Limb (tissue), 2 donors: ENCODE measurements around the gene ETV6.

Experiments
- DNase-seq, 2 donors: peaks; one replicate each; pipeline ENCODE4 v3.0.0-alpha.2; 2016; ENCODE audit errors: extremely low spot score in 2 of 2

ETV6 gene

DNA sequence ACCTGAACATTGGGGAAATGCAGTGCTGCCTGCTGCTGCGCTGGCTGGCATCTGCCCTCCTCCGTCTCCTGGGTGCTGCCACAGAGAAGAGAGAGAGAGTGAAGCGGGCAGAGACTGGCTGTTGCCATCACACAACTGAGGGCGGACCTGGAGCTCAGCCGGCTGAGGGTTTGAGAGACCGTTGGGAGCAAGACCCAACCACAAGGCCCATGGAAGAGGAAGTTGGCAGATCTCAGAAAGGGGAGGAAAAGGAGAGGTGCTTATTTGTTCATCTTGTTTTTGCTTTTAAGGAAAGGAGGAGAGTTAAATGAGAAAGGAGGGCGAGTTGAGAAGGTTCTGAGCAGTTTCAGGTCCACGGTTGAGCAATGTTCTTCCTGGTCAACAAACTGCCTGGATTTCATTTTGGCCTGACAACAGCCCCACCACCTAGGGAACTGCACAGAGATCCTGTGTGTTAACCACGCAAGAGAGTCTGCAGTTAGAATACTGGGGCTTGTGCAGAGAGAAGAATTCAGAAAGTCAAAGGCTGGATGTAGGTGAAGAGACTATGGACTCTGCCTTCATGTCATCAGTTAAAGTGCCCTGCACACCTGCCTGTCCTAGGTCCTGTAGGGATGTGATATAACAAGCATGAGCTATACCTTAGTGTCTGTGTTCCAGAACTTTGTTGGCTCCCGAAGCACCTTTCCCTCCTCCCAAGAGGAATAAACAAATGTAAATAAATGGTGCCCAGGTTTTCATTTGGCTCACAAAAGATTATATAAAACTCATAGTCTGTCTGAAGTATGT is 124.6 kb downstream of the ETV6 start:
- no peak for DNase-seq

DNA sequence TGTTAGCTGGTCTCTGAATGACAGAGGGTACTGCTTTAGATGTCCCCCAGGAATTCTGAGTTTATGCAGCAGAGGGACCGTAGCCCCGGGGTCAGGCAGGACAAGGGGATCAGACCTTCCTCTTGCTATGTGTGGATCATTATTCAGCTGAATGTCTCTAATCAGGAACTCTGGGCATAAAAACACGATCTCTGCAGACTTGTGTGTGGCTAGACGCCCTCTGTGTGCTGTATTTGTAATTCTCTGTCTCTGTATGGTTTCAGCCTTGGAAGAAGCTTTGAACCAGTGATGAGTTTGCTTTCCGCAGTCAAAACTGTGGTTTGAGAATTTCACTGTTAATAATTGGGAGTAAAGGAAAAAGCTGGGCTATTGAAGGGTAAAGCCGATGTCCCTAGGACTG is 125.3 kb downstream of the ETV6 start:
- no peak for DNase-seq

DNA sequence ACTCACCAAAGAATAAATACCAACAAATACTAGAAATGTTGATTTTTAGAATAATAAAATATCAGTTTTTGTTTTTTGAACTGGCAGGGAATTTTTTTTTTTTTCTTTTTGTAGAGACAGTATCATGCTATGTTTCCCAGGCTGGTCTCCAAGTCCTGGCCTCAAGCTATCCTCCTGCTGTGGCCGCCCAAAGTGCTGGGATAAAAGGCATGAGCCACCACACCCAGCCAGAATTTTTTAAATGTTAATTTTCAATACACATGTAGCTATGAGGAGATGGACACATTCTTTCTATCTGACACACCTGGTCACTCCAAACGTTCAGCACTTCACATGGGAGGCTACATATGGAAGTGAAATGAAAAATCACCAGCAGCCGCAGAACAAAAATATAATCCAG is 126.8 kb downstream of the ETV6 start:
- no peak for DNase-seq

DNA sequence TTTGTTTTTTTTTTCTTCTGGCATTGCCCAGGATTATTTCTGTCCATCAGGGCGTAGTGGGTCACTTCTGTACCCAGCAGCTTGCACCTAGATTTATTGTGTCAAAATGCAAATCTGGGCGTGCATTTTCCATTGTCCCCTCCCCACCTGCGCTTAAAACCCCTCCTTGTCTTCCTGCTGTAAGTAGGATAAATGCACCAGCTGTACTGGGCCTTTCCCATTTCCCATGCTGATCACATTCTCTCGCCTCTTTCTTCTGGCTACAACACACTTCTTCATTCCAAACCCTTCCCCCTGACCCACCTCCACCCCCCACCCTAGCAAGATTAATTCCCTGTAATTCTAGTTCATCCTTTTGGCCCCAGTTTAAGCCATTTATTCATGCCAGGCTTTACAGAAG is 128.0 kb downstream of the ETV6 start:
- no peak for DNase-seq

DNA sequence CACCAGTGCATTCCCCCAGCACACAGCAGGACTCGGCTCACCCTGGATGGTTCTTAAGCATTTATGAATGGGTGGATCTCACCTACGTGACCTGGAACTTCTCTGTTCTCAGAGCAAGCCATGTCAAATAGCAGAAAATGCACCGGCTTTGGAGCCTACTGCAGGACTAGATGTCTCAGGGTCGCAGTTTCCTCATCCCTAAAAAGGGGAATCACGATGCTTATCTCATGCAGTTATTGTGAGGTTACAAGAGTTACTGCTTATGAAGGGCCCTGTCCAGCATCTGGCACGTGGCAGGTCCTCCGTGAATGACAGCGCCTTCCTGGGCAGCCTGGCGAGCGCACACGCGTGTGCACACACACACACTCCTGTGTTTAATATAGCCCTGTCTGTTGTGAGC is 128.5 kb downstream of the ETV6 start:
- no peak for DNase-seq

DNA sequence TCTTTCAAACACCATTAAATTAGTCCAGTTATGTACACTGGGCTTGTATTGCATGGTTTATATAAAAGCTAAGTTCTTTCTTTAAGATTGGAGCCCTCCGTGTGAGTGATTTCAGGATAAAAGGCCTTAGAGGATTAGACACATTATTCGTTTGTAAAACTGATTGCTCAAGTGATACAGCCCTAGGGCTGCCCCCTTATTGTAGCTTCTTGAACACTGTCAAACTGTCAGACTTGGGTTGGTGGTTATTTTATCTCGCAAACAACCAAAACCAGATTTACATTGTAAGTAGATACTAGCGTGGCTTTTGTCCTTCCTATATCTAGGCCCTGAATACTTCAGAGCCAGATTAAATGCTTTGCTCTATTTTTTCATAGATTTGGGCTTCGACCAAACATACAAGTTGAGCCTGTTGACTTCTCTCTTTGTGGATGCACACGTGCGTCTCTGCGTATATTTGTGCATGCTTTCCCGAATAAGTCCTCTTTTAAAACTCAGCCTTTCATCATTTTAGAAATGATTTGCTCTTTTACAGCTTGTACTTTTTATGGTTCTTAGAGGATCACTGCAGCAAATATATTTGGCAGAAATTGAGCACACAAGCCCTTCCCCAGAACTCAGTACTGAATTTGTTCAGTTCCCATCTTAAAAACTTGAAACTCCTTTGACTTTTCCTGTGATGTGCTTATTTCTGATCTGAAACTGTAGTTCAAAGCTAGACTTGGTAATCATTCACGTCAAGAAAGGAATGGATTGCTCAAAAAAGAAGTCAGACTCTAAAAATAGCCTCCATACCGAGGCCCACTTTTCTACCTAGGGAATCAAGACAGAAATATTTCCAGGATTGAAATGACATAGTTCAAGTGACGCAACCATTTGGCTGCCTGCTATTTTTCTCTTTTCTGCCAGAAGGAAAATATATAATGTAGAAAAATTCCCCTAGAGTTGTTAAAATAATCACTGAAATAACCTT is 129.5 kb downstream of the ETV6 start:
- DNase-seq = peak in 1 of 2 donors; percentile 77

DNA sequence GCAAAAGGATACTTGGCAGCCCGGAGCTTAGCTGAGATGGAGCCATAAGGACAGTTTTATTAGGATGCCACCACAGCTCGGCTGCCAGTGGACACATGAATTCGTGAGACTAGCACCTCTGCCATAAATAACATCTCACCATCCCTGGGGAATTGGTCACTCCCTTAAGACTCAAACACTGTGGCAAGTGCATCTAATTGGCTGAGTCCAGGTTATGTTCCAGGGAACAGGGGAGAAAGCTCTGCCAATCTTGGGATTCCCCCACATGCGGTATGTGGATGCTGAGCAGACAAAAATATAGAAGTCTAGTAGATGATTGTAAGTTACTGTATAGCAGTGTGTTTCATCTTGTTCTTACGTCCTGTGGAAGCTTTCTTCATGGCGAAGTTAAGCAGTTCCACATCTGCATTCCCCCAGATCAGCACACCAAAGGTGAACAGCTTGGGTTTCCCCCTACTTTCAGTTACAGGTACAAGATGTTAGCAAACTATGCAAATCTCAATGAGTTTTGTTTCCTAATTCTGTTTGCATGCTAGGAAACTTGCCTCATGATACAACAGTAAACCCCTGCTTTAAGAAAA is 131.1 kb downstream of the ETV6 start:
- DNase-seq = no peak

DNA sequence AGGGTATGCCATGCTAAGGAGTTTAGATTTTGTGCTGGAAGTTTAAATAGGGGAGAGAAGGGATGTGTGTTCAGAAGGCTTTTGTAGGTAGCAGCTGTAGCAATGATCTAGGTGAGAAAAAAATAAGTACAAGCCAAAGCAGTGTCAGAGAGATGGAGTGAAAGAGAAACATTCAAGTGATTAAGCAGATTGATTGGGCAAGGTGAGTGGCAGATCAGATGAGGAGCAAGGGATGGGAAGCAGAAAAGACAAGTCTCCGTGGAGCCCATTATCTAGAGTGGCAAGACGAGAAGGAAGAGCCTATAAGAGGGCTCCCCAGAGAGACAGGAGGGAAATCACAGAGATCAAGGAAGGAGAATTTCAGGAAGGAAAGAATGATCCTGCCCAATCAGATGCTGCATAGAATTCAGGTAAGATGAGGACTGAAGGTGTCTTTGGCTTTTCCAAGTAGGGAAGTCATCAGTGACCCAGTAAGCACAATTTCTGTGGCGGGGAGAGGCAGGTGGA is 133.5 kb downstream of the ETV6 start:
- DNase-seq = no peak

DNA sequence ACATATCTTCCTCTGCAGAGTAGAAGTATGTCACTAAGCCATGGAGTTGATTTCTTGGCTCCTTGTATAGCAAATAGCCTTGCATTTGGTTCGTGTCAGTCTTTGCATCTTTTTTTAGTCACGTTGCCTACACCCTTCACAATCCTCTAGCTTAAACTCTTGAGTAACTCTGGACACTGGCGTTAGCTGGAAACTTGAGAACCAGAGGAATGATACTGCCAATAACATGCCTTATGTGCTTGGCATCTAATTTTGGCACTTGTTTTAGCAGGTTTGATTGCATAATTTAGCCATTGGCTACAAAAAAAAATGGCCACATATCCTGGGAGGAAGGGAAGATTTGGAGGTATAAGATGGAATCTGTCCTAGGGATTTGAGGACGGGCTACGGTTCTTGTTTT is 136.2 kb downstream of the ETV6 start:
- no peak for DNase-seq

DNA sequence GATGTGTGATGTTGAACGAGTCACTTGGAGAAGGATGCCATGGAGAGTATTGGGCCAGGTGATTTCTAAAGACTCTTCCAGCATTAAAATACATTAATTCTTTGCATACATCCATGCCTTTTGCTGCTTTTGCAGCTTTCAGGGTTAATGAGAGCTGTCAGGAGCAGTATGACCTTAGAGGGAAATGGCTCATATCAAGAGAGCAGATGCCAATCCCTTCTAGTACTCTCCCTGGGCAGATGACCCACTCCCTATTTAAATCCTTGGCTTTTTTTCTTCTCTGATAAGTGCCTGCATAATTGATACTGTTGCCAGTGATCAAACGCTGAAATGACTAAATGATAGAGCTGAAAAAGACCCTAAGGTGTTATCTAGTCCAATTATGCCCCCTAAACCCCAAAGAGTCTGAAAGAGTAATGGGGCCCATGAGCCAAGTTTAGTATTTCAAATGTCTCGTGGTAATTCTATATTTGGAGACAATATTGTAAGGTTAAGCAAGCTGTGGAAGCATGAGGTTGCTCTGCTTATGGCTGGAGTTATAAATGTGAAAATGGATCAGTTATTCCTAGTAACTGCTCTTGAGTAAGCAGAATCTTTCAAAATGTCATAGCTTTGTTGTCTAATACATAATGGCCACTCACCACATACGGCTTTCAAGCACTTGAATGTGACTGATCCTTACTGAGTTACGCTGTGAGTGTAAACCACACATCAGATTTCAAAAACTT is 137.3 kb downstream of the ETV6 start:
- DNase-seq = no peak

DNA sequence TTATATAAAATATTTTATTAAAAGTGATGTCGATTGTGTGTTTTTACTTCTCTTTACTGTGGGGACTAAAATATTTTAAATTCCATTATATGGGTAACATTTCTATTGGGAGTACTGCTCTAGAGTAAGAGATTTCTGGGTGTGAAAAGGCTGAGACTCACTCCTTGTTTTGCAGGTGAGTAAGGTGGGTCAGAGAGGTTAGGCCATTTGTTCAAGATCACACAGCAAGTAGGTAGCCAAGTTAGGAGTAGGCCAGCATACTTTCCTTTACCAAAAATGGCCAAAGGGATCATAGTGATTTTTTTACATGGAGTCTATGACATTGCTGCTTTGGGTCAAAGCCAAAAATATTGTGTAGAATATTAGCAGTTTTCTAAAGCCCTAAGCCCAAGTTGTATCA is 138.0 kb downstream of the ETV6 start:
- DNase-seq = no peak

DNA sequence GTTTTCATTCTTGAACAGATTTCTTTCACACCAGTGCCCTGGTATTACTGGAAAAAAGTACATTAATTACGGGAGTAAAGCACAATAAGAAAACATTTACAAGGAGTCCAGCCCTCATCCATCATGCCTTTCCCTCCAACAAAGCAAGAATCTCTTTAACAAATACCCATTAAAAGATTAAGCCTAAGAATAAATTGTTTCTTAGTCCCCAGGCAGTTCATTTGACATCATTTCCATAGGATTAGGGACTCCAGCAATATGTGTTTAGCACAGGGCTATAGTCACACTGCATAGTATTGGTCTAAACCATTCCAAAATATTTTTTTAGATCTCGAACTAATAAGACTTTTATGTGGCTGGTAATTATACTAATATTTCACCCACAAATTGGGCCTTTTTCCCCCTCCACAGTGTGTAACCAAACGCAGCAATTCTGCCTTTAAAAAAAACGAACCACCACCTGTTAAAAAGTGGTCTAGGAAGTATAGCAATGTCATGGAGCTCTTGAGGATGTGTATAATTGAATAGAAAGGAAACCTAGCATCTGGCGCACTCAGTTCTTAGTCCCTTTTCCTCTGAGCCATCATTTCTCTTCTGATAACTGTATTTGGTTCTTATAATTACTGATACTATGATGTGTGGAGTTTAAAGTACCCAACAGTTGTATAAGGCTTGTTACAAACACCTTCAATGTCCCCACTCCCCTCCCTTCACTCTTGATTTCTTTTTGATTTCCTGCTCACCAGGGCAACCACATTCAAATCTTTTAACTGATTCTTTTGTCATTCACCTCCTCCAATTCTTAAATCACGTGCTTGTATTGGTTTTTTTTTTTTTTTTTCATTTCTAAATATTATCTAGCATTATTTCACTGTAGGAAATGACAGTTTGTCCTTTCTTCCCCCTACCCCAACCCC is 138.7 kb downstream of the ETV6 start:
- no peak for DNase-seq

DNA sequence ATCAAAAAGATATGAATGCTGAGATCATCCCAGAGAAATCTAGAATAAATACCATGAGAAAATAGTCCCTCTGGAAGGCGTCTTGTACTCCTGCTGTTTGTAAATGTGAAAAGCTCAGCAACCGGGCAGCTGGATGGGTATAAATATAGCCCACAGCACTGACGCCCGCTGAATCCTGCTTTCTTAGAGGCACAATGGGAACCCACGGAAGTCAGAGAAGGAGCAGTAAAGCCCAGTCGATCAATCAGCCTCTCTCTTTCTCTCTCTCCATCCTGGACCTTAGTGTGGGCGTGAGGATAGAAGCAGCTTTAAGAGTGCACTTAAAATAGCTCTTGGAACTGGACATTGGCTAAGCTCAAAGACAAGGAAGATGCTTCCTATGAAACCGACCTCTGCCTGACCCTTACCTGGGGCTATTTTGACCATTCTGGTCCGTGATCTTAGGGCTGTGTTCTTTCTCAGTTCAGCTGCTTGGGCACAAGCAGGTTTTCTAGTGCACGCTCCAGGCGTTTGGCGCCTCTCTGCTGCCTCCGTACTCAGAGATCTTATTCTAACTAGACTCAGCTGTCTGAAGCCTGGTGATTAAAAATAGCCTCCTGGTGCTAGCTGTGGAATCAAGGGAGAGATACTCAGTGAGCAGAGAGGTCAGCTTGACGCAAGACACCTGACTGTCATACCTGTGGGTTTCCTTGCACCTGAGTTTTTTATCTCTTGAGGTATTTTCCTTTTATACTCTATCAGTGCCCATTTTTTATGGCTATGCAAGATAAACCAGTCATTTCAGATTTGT is 144.6 kb downstream of the ETV6 start:
- no peak for DNase-seq

DNA sequence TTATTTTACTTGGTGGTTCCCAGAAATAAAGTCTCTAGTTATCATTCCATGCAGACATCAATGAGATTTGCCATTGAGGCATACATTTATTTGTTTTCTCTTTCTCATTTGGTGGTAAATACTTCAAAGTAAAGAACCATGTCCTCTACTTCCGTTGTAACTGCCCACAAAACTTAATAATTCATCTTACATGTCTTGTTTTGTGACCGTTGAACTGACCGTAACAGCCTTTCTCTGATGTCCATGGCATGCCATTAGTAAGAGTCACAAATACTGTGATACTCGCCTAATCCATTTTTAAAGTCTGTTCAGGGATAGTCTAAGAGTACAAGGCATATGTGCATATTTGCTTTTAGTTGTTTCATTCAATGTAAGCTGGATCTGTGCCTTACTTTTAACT is 145.3 kb downstream of the ETV6 start:
- DNase-seq = no peak

DNA sequence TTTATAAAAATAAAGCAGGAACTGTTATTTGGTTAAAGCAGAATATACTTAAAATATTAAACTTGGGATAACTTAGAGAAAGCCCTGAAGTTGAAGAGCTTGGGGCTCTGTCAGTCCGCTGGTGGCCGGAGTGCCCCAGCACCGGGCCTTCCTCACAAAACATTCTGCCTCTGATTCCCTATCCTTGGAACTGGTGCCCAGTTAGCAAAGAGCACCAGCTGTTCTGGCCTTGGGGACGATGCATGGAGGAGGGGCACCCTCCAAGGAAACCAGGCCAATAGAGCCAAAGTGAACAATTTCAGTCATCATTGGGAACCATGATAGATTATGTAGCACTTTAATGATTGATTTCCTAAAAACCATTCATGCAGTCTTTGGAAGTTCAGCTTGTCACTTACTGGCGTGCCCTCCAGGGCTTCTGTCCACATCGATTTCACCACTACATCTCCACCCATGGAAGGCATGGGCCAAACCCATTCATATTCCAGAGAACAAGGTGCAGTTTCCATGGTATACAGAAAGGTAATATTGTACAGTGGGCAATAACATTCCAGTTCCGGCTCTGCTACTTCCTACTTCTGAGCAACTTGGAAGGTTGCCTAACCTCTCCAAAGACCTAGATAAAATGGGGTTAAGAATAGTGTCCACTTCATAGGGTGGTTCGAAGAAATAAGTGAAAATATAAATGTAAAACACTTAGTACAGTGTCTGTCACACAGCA is 145.9 kb downstream of the ETV6 start:
- DNase-seq = no peak

DNA sequence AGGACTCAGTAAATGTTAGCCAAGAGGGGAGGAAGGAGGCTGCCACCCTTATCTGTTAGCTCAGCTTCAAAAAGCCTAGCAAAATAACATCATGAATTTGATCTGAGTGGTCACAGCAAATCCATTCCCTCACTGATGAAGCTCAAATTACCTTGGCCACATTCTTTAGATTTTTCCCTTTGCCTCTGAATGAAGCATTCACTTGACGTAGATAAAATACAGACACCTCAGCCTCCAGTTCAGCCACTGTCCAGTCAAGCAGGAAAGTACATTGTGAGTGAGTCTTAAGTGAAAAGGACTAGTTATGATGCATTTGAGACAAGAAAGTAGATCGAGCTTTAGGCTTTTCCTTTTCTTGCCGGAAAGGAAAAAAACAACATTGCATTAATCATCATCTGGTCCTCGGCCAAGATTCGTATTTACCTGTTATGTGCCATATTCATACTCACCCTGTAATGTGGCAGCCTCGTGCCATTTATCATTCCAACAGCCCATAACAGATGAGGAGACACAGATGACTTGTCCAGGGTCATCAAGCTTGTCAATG is 146.5 kb downstream of the ETV6 start:
- no peak for DNase-seq

DNA sequence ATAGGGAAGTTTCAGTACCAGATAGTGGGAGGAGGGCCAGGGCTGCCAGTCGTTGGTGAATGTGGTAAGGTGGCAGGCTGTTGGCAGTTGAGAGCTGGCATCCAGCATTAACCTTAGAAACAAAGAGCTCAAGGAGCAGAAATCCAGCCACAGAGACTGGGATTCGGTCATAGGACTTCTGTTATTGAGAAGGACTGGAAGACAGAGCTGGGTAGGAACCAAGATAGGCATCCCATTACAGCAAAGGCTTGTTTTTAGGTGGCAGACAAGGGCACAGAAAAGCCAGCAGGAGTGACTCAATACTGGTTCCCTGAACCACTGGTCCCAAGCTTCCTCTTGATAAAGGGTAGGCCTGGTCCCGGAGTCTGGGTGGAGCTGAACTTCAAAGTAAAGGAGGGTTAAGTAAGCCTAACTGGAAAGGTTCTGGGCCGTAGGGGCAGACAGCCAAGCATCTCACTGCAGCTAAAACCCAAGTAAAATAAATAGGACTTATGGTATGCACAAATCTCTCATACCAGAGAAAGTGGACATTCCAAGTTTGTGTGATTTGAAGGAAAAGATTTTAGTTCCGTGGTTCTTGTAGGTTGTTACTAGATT is 147.9 kb downstream of the ETV6 start:
- DNase-seq = no peak
